BJ (cell line): ENCODE data around the gene BRD7. TPM values are rescaled to one million over a fixed set of nuclear protein-coding genes. Genes with fewer than 3 reads are reported as not detected.

Source experiments
- CTCF ChIA-PET: fragments of 350-600 bp; formaldehyde crosslinking; extraction: SDS; loops from one replicate; lab custom pipeline; 2021; ENCODE audit warnings: antibody characterized with exemption, inconsistent platforms; lab: Yijun Ruan, JAX
- POLR2A ChIA-PET: fragments of 300-600 bp; sonication (Branson Sonifier 250); formaldehyde crosslinking; extraction: SDS; loops from one replicate; lab custom pipeline; 2021; ENCODE audit warnings: antibody characterized with exemption; lab: Charles Lee
- DNase-seq: peaks from one replicate; pipeline ENCODE4 v3.0.0-alpha.2; 2011; ENCODE audit warnings: low read depth
- H3K27me3 ChIP-seq: 2 replicates; pipeline ENCODE4 v1.6.0; 2011; ENCODE audit warnings: low read length; ENCODE audit not compliant: control insufficient read depth, insufficient read depth
- H3K36me3 ChIP-seq: 2 replicates; pipeline ENCODE4 v1.5.1; 2011; ENCODE audit warnings: low read length; ENCODE audit not compliant: control insufficient read depth, insufficient read depth
- H3K4me3 ChIP-seq: 2 replicates; pipeline ENCODE4 v1.5.1; 2011; ENCODE audit warnings: low read depth, mild to moderate bottlenecking, control low read depth, low read length
- CTCF ChIP-seq: IDR thresholded peaks from 2 replicates; pipeline ENCODE4 v1.5.1; 2011; ENCODE audit warnings: low read depth, mild to moderate bottlenecking, control low read depth, inconsistent platforms, low read length, moderate library complexity; ENCODE audit not compliant: insufficient read depth
- polyA plus RNA-seq: library from polyadenylated mRNA; depleted of rRNA; stranded (reverse); fragments of >200 nt; gene quantifications from 2 replicates; pipeline ENCODE4 v1.2.3, GENCODE V29; 2011

Gene BRD7
- polyA plus RNA-seq, 1 experiment: 30.3 TPM

- no peak for TF ChIP-seq CTCF
- ChIA-PET POLR2A (no interaction called here), CTCF (interaction anchor here (0.8 to 1.7 kb wide), 3 partner anchors 8 to 13 kb away, joined by 4 to 7 read pairs (median 5); no protein-coding TSS in a partner anchor)
- no peak for DNase-seq
- no peak overlapping the region for H3K4me3 ChIP-seq
- H3K36me3 ChIP-seq: peaks cover 27% of the 10 kb centered on the region
- H3K27me3 ChIP-seq: no peaks in the 10 kb centered on the region
These were observed 55.0 kb downstream of the BRD7 start for GRCh38 chr16:50313596-50314478.

- Histone ChIP-seq H3K27me3 (no peaks in the 10 kb centered on the region), H3K4me3 (no peak overlapping the region), H3K36me3 (peaks cover 26% of the 10 kb centered on the region)
- no peak for DNase-seq
- CTCF ChIA-PET: no interaction called here
- TF ChIP-seq CTCF: no peak
- POLR2A ChIA-PET: no interaction called here
These were observed 56.8 kb downstream of the BRD7 start for GRCh38 chr16:50311891-50312501.

GRCh38 chr16:50311134-50311528 is 57.7 kb downstream of the BRD7 start:
- Histone ChIP-seq H3K36me3 (peaks cover 20% of the 10 kb centered on the region), H3K27me3 (no peaks in the 10 kb centered on the region), H3K4me3 (no peak overlapping the region)
- ChIA-PET CTCF (no interaction called here), POLR2A (no interaction called here)
- no peak for TF ChIP-seq CTCF
- no peak for DNase-seq

GRCh38 chr16:50310308-50311133 is 58.3 kb downstream of the BRD7 start:
- Histone ChIP-seq H3K36me3 (peaks cover 16% of the 10 kb centered on the region), H3K27me3 (no peaks in the 10 kb centered on the region), H3K4me3 (no peak overlapping the region)
- TF ChIP-seq CTCF: no peak
- CTCF ChIA-PET: no interaction called here
- no peak for DNase-seq
- POLR2A ChIA-PET: no interaction called here
